ENCODE data around the gene DCTN1.
A peak's percentile ranks its signal among the peaks of the same experiment; 100 is the strongest.
"Not testable (repeated sequence)": the region's sequence is repeated elsewhere in the genome, so short reads cannot be mapped to it uniquely, and the experiment has no call there.

Gene DCTN1

GRCh38 chr2:74421221-74421870, 41.2 kb upstream of the DCTN1 start, which contains the start of the genes C2orf81 and WDR54:
Gene C2orf81 (minus strand): TSS chr2:74421619. CDS start chr2:74421560, 59 bp downstream.
Gene WDR54 (plus strand): TSS chr2:74421730. CDS start chr2:74422154, 424 bp downstream.
- DNase-seq (ENCODE audit: insufficient read length, low spot score) (peak; percentile 95), FAIRE-seq (peak; percentile 100)
- TF ChIP-seq POLR2AphosphoS5 (IDR thresholded peaks at IDR 0.05; ENCODE audit: low read depth, low read length) (peak; percentile 94), POLR2A (IDR thresholded peaks at IDR 0.05; ENCODE audit: low read depth, low read length) (peak; percentile 95), SPI1 (IDR thresholded peaks at IDR 0.05; ENCODE audit: low read depth, low read length) (peak; percentile 83), POU2F2 (IDR thresholded peaks at IDR 0.05; ENCODE audit: low read depth, low read length) (peak; percentile 84), TAF1 (IDR thresholded peaks at IDR 0.05; ENCODE audit: low read depth, low read length) (peak; percentile 88), PAX5 (IDR thresholded peaks at IDR 0.05; ENCODE audit: insufficient read depth, low read length, severe bottlenecking) (peak; percentile 2)

GRCh38 chr2:74420443-74421103, 40.5 kb upstream of the DCTN1 start:
- FAIRE-seq; DNase-seq (ENCODE audit: insufficient read length, low spot score): not testable (repeated sequence)

GRCh38 chr2:74420006-74420405, 39.9 kb upstream of the DCTN1 start:
- DNase-seq (ENCODE audit: insufficient read length, low spot score) (no peak), FAIRE-seq (no peak)
- no peak for TF ChIP-seq POU2F2 (IDR thresholded peaks at IDR 0.05; ENCODE audit: low read depth, low read length)
- no peak for TF ChIP-seq PAX5 (IDR thresholded peaks at IDR 0.05; ENCODE audit: insufficient read depth, low read length, severe bottlenecking)
- no peak for TF ChIP-seq POLR2A (IDR thresholded peaks at IDR 0.05; ENCODE audit: low read depth, low read length)
- TF ChIP-seq SPI1 (IDR thresholded peaks at IDR 0.05; ENCODE audit: low read depth, low read length): no peak
- no peak for TF ChIP-seq TAF1 (IDR thresholded peaks at IDR 0.05; ENCODE audit: low read depth, low read length)
- no peak for TF ChIP-seq POLR2AphosphoS5 (IDR thresholded peaks at IDR 0.05; ENCODE audit: low read depth, low read length)

GRCh38 chr2:74419345-74419744, 39.2 kb upstream of the DCTN1 start:
- DNase-seq (ENCODE audit: insufficient read length, low spot score): no peak
- TF ChIP-seq SPI1 (IDR thresholded peaks at IDR 0.05; ENCODE audit: low read depth, low read length): peak; percentile 87
- TF ChIP-seq TAF1 (IDR thresholded peaks at IDR 0.05; ENCODE audit: low read depth, low read length): no peak
- FAIRE-seq: no peak

- no peak for FAIRE-seq
- TF ChIP-seq PAX5 (IDR thresholded peaks at IDR 0.05; ENCODE audit: insufficient read depth, low read length, severe bottlenecking) (no peak), POLR2AphosphoS5 (IDR thresholded peaks at IDR 0.05; ENCODE audit: low read depth, low read length) (no peak), TAF1 (IDR thresholded peaks at IDR 0.05; ENCODE audit: low read depth, low read length) (no peak), POLR2A (IDR thresholded peaks at IDR 0.05; ENCODE audit: low read depth, low read length) (no peak), SPI1 (IDR thresholded peaks at IDR 0.05; ENCODE audit: low read depth, low read length) (no peak), POU2F2 (IDR thresholded peaks at IDR 0.05; ENCODE audit: low read depth, low read length) (no peak)
- DNase-seq (ENCODE audit: insufficient read length, low spot score): no peak
Measured at GRCh38 chr2:74418312-74418711, 38.2 kb upstream of the DCTN1 start.

GRCh38 chr2:74417763-74418162, 37.7 kb upstream of the DCTN1 start:
- DNase-seq (ENCODE audit: insufficient read length, low spot score): no peak
- FAIRE-seq: no peak
- TF ChIP-seq TAF1 (IDR thresholded peaks at IDR 0.05; ENCODE audit: low read depth, low read length): no peak

- no peak for DNase-seq (ENCODE audit: insufficient read length, low spot score)
- TF ChIP-seq POLR2A (IDR thresholded peaks at IDR 0.05; ENCODE audit: low read depth, low read length) (no peak), SPI1 (IDR thresholded peaks at IDR 0.05; ENCODE audit: low read depth, low read length) (no peak), POLR2AphosphoS5 (IDR thresholded peaks at IDR 0.05; ENCODE audit: low read depth, low read length) (no peak), PAX5 (IDR thresholded peaks at IDR 0.05; ENCODE audit: insufficient read depth, low read length, severe bottlenecking) (no peak), TAF1 (IDR thresholded peaks at IDR 0.05; ENCODE audit: low read depth, low read length) (no peak)
- FAIRE-seq: no peak
Measured at GRCh38 chr2:74417197-74417596, 37.1 kb upstream of the DCTN1 start.

- DNase-seq (ENCODE audit: insufficient read length, low spot score) (no peak), FAIRE-seq (no peak)
- no peak for TF ChIP-seq POLR2AphosphoS5 (IDR thresholded peaks at IDR 0.05; ENCODE audit: low read depth, low read length)
- no peak for TF ChIP-seq POU2F2 (IDR thresholded peaks at IDR 0.05; ENCODE audit: low read depth, low read length)
- TF ChIP-seq POLR2A (IDR thresholded peaks at IDR 0.05; ENCODE audit: low read depth, low read length): no peak
- TF ChIP-seq TAF1 (IDR thresholded peaks at IDR 0.05; ENCODE audit: low read depth, low read length): no peak
- TF ChIP-seq PAX5 (IDR thresholded peaks at IDR 0.05; ENCODE audit: insufficient read depth, low read length, severe bottlenecking): no peak
- no peak for TF ChIP-seq SPI1 (IDR thresholded peaks at IDR 0.05; ENCODE audit: low read depth, low read length)
Measured at GRCh38 chr2:74416778-74417177, 36.7 kb upstream of the DCTN1 start.

- no peak for TF ChIP-seq TAF1 (IDR thresholded peaks at IDR 0.05; ENCODE audit: low read depth, low read length)
- no peak for TF ChIP-seq PAX5 (IDR thresholded peaks at IDR 0.05; ENCODE audit: insufficient read depth, low read length, severe bottlenecking)
- no peak for TF ChIP-seq POLR2AphosphoS5 (IDR thresholded peaks at IDR 0.05; ENCODE audit: low read depth, low read length)
- TF ChIP-seq POU2F2 (IDR thresholded peaks at IDR 0.05; ENCODE audit: low read depth, low read length): no peak
- TF ChIP-seq POLR2A (IDR thresholded peaks at IDR 0.05; ENCODE audit: low read depth, low read length): no peak
- TF ChIP-seq SPI1 (IDR thresholded peaks at IDR 0.05; ENCODE audit: low read depth, low read length): no peak
- FAIRE-seq (peak; percentile 9), DNase-seq (ENCODE audit: insufficient read length, low spot score) (no peak)
Measured at GRCh38 chr2:74415762-74416395, 35.8 kb upstream of the DCTN1 start.
